ENCODE measurements around the gene SIVA1. TPM values are rescaled to one million over a fixed set of nuclear protein-coding genes. Genes with fewer than 3 reads are reported as not detected.

SIVA1 gene
- total RNA-seq, 5 donors from 2014 or later (not counting 1 experiment from before 2014, with no cell fraction given): 62.3 to 93.5 (median 79.5) TPM

GRCh38 chr14:104714066-104714465, 38.9 kb upstream of the SIVA1 start:
- Mint-ChIP-seq H3K27ac (no peak overlapping the region), H3K4me3 (no peak overlapping the region), H3K9me3 (no peaks in the 10 kb centered on the region), H3K36me3 (peaks cover 6% of the 10 kb centered on the region), H3K4me1 (peaks cover 0 to 3% (median 0%) of the 10 kb centered on the region in 3 donors), H3K27me3 (no peaks in the 10 kb centered on the region)
- H3K4me3 ChIP-seq (ENCODE audit: control insufficient read depth in 1 of 2, extremely low read depth in 1 of 2, low read length in 1 of 2): no peak overlapping the region
- no peaks in the 10 kb centered on the region for H3K4me1 ChIP-seq (ENCODE audit: control insufficient read depth in 1 of 2, extremely low read depth in 1 of 2, insufficient read depth in 2 of 2, low read length in 2 of 2)
- ChIA-PET CTCF (no interaction called here), POLR2A (no interaction called here)
- no peak for ATAC-seq (replicated peaks in 1 of 4)
- WGBS (ENCODE audit: insufficient coverage): 95% methylated on average over 16 of the region's 16 CpGs
- H3K27ac ChIP-seq (ENCODE audit: low read length): no peak overlapping the region
- H3K9me3 ChIP-seq: no peaks in the 10 kb centered on the region
- no peaks in the 10 kb centered on the region for H3K27me3 ChIP-seq (replicated peaks in 1 of 2; ENCODE audit: control insufficient read depth in 2 of 2, extremely low read depth in 1 of 2, insufficient read depth in 2 of 2, low read length in 1 of 2)
- no peak for DNase-seq
- H3K36me3 ChIP-seq (ENCODE audit: control insufficient read depth in 2 of 2, extremely low read depth in 1 of 2, insufficient read depth in 1 of 2, low read length in 1 of 2): peaks cover 16 to 18% of the 10 kb centered on the region in 2 donors

GRCh38 chr14:104714681-104715080, 38.3 kb upstream of the SIVA1 start:
- Mint-ChIP-seq H3K27ac (no peak overlapping the region), H3K9me3 (no peaks in the 10 kb centered on the region), H3K4me1 (peaks cover 0 to 3% (median 0%) of the 10 kb centered on the region in 3 donors), H3K4me3 (no peak overlapping the region), H3K27me3 (no peaks in the 10 kb centered on the region), H3K36me3 (peaks cover 9% of the 10 kb centered on the region)
- DNase-seq: no peak
- ChIA-PET POLR2A (no interaction called here), CTCF (no interaction called here)
- H3K36me3 ChIP-seq (ENCODE audit: control insufficient read depth in 2 of 2, extremely low read depth in 1 of 2, insufficient read depth in 1 of 2, low read length in 1 of 2): peaks cover 13 to 18% of the 10 kb centered on the region in 2 donors
- H3K9me3 ChIP-seq: no peaks in the 10 kb centered on the region
- no peak overlapping the region for H3K27ac ChIP-seq (ENCODE audit: low read length)
- ATAC-seq (replicated peaks in 1 of 4): no peak
- H3K4me1 ChIP-seq (ENCODE audit: control insufficient read depth in 1 of 2, extremely low read depth in 1 of 2, insufficient read depth in 2 of 2, low read length in 2 of 2): no peaks in the 10 kb centered on the region
- no peaks in the 10 kb centered on the region for H3K27me3 ChIP-seq (replicated peaks in 1 of 2; ENCODE audit: control insufficient read depth in 2 of 2, extremely low read depth in 1 of 2, insufficient read depth in 2 of 2, low read length in 1 of 2)
- no peak overlapping the region for H3K4me3 ChIP-seq (ENCODE audit: control insufficient read depth in 1 of 2, extremely low read depth in 1 of 2, low read length in 1 of 2)
- WGBS (ENCODE audit: insufficient coverage): 96% methylated on average over 21 of the region's 31 CpGs

GRCh38 chr14:104715416-104715815, 37.5 kb upstream of the SIVA1 start:
- WGBS (ENCODE audit: insufficient coverage): 95% methylated on average over 14 of the region's 18 CpGs
- POLR2A ChIA-PET: no interaction called here
- Histone ChIP-seq H3K4me1 (ENCODE audit: control insufficient read depth in 1 of 2, extremely low read depth in 1 of 2, insufficient read depth in 2 of 2, low read length in 2 of 2) (no peaks in the 10 kb centered on the region), H3K9me3 (no peaks in the 10 kb centered on the region), H3K4me3 (ENCODE audit: control insufficient read depth in 1 of 2, extremely low read depth in 1 of 2, low read length in 1 of 2) (no peak overlapping the region), H3K36me3 (ENCODE audit: control insufficient read depth in 2 of 2, extremely low read depth in 1 of 2, insufficient read depth in 1 of 2, low read length in 1 of 2) (peaks cover 13 to 18% of the 10 kb centered on the region in 2 donors), H3K27ac (ENCODE audit: low read length) (no peak overlapping the region), H3K27me3 (replicated peaks in 1 of 2; ENCODE audit: control insufficient read depth in 2 of 2, extremely low read depth in 1 of 2, insufficient read depth in 2 of 2, low read length in 1 of 2) (no peaks in the 10 kb centered on the region)
- H3K36me3 Mint-ChIP-seq: peaks cover 12% of the 10 kb centered on the region
- peaks cover 0 to 3% (median 0%) of the 10 kb centered on the region in 3 donors for H3K4me1 Mint-ChIP-seq
- ATAC-seq (replicated peaks in 1 of 4) (no peak), DNase-seq (no peak)
- no peak overlapping the region for H3K4me3 Mint-ChIP-seq
- no peaks in the 10 kb centered on the region for H3K27me3 Mint-ChIP-seq
- CTCF ChIA-PET: no interaction called here
- H3K27ac Mint-ChIP-seq: no peak overlapping the region
- H3K9me3 Mint-ChIP-seq: no peaks in the 10 kb centered on the region

GRCh38 chr14:104715871-104716270, 37.1 kb upstream of the SIVA1 start:
- no peak overlapping the region for H3K4me3 Mint-ChIP-seq
- POLR2A ChIA-PET: no interaction called here
- Histone ChIP-seq H3K4me1 (ENCODE audit: control insufficient read depth in 1 of 2, extremely low read depth in 1 of 2, insufficient read depth in 2 of 2, low read length in 2 of 2) (no peaks in the 10 kb centered on the region), H3K4me3 (ENCODE audit: control insufficient read depth in 1 of 2, extremely low read depth in 1 of 2, low read length in 1 of 2) (no peak overlapping the region), H3K9me3 (no peaks in the 10 kb centered on the region), H3K36me3 (ENCODE audit: control insufficient read depth in 2 of 2, extremely low read depth in 1 of 2, insufficient read depth in 1 of 2, low read length in 1 of 2) (peaks cover 13 to 18% of the 10 kb centered on the region in 2 donors), H3K27me3 (replicated peaks in 1 of 2; ENCODE audit: control insufficient read depth in 2 of 2, extremely low read depth in 1 of 2, insufficient read depth in 2 of 2, low read length in 1 of 2) (no peaks in the 10 kb centered on the region), H3K27ac (ENCODE audit: low read length) (no peak overlapping the region)
- H3K4me1 Mint-ChIP-seq: peaks cover 0 to 3% (median 0%) of the 10 kb centered on the region in 3 donors
- H3K27me3 Mint-ChIP-seq: no peaks in the 10 kb centered on the region
- no peak overlapping the region for H3K27ac Mint-ChIP-seq
- CTCF ChIA-PET: no interaction called here
- H3K9me3 Mint-ChIP-seq: no peaks in the 10 kb centered on the region
- no peak for DNase-seq
- no peak for ATAC-seq (replicated peaks in 1 of 4)
- 96% methylated on average over 12 of the region's 12 CpGs for WGBS (ENCODE audit: insufficient coverage)
- H3K36me3 Mint-ChIP-seq: peaks cover 12% of the 10 kb centered on the region

- CTCF ChIA-PET: no interaction called here
- 98% methylated on average over 8 of the region's 22 CpGs for WGBS (ENCODE audit: insufficient coverage)
- peaks cover 0 to 3% (median 0%) of the 10 kb centered on the region in 3 donors for H3K4me1 Mint-ChIP-seq
Measured at GRCh38 chr14:104717137-104717536, 35.8 kb upstream of the SIVA1 start.

GRCh38 chr14:104717646-104718045, 35.3 kb upstream of the SIVA1 start:
- CTCF ChIA-PET: no interaction called here
- Mint-ChIP-seq H3K4me3 (no peak overlapping the region), H3K9me3 (no peaks in the 10 kb centered on the region), H3K27me3 (no peaks in the 10 kb centered on the region), H3K4me1 (peaks cover 0 to 3% (median 0%) of the 10 kb centered on the region in 3 donors), H3K27ac (no peak overlapping the region), H3K36me3 (peaks cover 12% of the 10 kb centered on the region)
- Histone ChIP-seq H3K9me3 (no peaks in the 10 kb centered on the region), H3K4me1 (ENCODE audit: control insufficient read depth in 1 of 2, extremely low read depth in 1 of 2, insufficient read depth in 2 of 2, low read length in 2 of 2) (no peaks in the 10 kb centered on the region), H3K4me3 (ENCODE audit: control insufficient read depth in 1 of 2, extremely low read depth in 1 of 2, low read length in 1 of 2) (no peak overlapping the region), H3K36me3 (ENCODE audit: control insufficient read depth in 2 of 2, extremely low read depth in 1 of 2, insufficient read depth in 1 of 2, low read length in 1 of 2) (peaks cover 8 to 12% of the 10 kb centered on the region in 2 donors), H3K27ac (ENCODE audit: low read length) (no peak overlapping the region), H3K27me3 (replicated peaks in 1 of 2; ENCODE audit: control insufficient read depth in 2 of 2, extremely low read depth in 1 of 2, insufficient read depth in 2 of 2, low read length in 1 of 2) (no peaks in the 10 kb centered on the region)
- DNase-seq: no peak
- POLR2A ChIA-PET: no interaction called here
- no peak for ATAC-seq (replicated peaks in 1 of 4)
- 66% methylated on average over 8 of the region's 20 CpGs for WGBS (ENCODE audit: insufficient coverage)

More at GRCh38 chr14:104717137-104717536, 35.8 kb upstream of the SIVA1 start:
- no peaks in the 10 kb centered on the region for H3K4me1 ChIP-seq (ENCODE audit: control insufficient read depth in 1 of 2, extremely low read depth in 1 of 2, insufficient read depth in 2 of 2, low read length in 2 of 2)
- H3K27me3 ChIP-seq (replicated peaks in 1 of 2; ENCODE audit: control insufficient read depth in 2 of 2, extremely low read depth in 1 of 2, insufficient read depth in 2 of 2, low read length in 1 of 2): no peaks in the 10 kb centered on the region
- Mint-ChIP-seq H3K4me3 (no peak overlapping the region), H3K9me3 (no peaks in the 10 kb centered on the region), H3K36me3 (peaks cover 12% of the 10 kb centered on the region), H3K27ac (no peak overlapping the region), H3K27me3 (no peaks in the 10 kb centered on the region)
- POLR2A ChIA-PET: no interaction called here
- no peaks in the 10 kb centered on the region for H3K9me3 ChIP-seq
- H3K27ac ChIP-seq (ENCODE audit: low read length): no peak overlapping the region
- H3K36me3 ChIP-seq (ENCODE audit: control insufficient read depth in 2 of 2, extremely low read depth in 1 of 2, insufficient read depth in 1 of 2, low read length in 1 of 2): peaks cover 11 to 15% of the 10 kb centered on the region in 2 donors
- ATAC-seq (replicated peaks in 1 of 4) (no peak), DNase-seq (no peak)
- H3K4me3 ChIP-seq (ENCODE audit: control insufficient read depth in 1 of 2, extremely low read depth in 1 of 2, low read length in 1 of 2): no peak overlapping the region

- CTCF ChIA-PET: no interaction called here
- no peak overlapping the region for H3K27ac Mint-ChIP-seq
- whole genome bisulfite sequencing (ENCODE audit: insufficient coverage): 94% methylated on average over 10 of the region's 10 CpGs
Measured at GRCh38 chr14:104718147-104718546, 34.8 kb upstream of the SIVA1 start.

More at GRCh38 chr14:104718147-104718546, 34.8 kb upstream of the SIVA1 start:
- Mint-ChIP-seq H3K27me3 (no peaks in the 10 kb centered on the region), H3K4me3 (no peak overlapping the region), H3K9me3 (no peaks in the 10 kb centered on the region), H3K4me1 (peaks cover 0 to 3% (median 0%) of the 10 kb centered on the region in 3 donors), H3K36me3 (peaks cover 12% of the 10 kb centered on the region)
- H3K4me3 ChIP-seq (ENCODE audit: control insufficient read depth in 1 of 2, extremely low read depth in 1 of 2, low read length in 1 of 2): no peak overlapping the region
- peaks cover 7 to 12% of the 10 kb centered on the region in 2 donors for H3K36me3 ChIP-seq (ENCODE audit: control insufficient read depth in 2 of 2, extremely low read depth in 1 of 2, insufficient read depth in 1 of 2, low read length in 1 of 2)
- H3K4me1 ChIP-seq (ENCODE audit: control insufficient read depth in 1 of 2, extremely low read depth in 1 of 2, insufficient read depth in 2 of 2, low read length in 2 of 2): peaks cover 0 to 2% of the 10 kb centered on the region in 2 experiments
- no peaks in the 10 kb centered on the region for H3K9me3 ChIP-seq
- no peaks in the 10 kb centered on the region for H3K27me3 ChIP-seq (replicated peaks in 1 of 2; ENCODE audit: control insufficient read depth in 2 of 2, extremely low read depth in 1 of 2, insufficient read depth in 2 of 2, low read length in 1 of 2)
- H3K27ac ChIP-seq (ENCODE audit: low read length): no peak overlapping the region
- no peak for DNase-seq
- POLR2A ChIA-PET: no interaction called here
- no peak for ATAC-seq (replicated peaks in 1 of 4)
